GM19463 (cell line): Measurements from ENCODE around the gene LCN9.
"Not testable (repeated sequence)": the region's sequence is repeated elsewhere in the genome, so short reads cannot be mapped to it uniquely, and the experiment has no call there.

Experiments
- ATAC-seq: cut with Tn5 transposase; IDR thresholded peaks from one replicate; pipeline ENCODE4 v1.9.1; 2021; ENCODE audit warnings: mild to moderate bottlenecking, moderate library complexity; ENCODE audit not compliant: unreplicated experiment

The LCN9 gene, protein sequence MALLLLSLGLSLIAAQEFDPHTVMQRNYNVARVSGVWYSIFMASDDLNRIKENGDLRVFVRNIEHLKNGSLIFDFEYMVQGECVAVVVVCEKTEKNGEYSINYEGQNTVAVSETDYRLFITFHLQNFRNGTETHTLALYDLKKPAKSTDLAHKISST

DNA sequence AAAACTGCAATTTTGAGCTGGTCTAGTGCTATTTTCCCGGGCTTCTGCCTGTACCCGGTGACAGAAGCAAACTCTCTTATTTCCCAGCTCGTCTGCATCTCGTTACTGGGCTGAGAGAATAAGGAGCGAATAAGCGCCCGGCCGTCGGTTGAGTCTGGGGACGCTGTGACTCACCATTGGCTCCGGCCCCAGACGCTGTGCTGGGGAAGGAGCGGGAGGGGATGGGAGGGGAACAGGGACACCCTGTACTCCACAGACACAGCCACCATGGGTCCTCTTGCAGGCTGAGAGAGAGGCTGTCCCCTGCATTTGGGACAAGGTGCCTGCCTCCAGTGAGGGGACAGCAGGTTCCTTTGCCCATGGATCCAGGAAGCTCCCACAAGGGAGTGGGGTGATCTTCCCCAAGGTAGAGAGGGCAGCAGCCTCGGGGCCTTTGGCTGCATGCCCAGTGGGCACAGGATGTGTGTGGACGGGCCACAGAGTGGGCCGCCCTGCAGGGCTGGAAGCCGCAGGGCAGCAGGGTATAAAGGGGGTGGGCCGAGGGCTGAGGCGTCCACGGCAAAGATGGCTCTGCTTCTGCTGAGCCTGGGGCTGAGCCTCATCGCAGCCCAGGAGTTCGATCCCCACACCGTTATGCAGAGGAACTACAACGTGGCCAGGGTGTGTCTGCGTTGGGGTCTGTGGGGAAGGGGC is at the start of gene LCN9:
TSS of gene LCN9 (plus strand) at position 552 of the 693 bp plus-strand sequence. CDS start at position 565, 13 bp downstream.
- no peak for ATAC-seq

- ATAC-seq = no peak
Observed at GRCh38 chr9:135613946-135614805, 48.9 kb upstream of the LCN9 start.

- ATAC-seq = no peak
Observed at GRCh38 chr9:135614821-135615665, 48.1 kb upstream of the LCN9 start.

- ATAC-seq = no peak
Observed at GRCh38 chr9:135615666-135616618, 47.2 kb upstream of the LCN9 start.

- no peak for ATAC-seq
Observed at GRCh38 chr9:135616619-135617537, 46.2 kb upstream of the LCN9 start.

- no peak for ATAC-seq
Observed at GRCh38 chr9:135617538-135617900, 45.6 kb upstream of the LCN9 start.

GRCh38 chr9:135617991-135618411 is 45.1 kb upstream of the LCN9 start:
- no peak for ATAC-seq

- no peak for ATAC-seq
Observed at GRCh38 chr9:135618866-135619598, 44.1 kb upstream of the LCN9 start.

GRCh38 chr9:135619599-135619886 is 43.6 kb upstream of the LCN9 start:
- ATAC-seq = no peak

GRCh38 chr9:135620558-135620957 is 42.6 kb upstream of the LCN9 start:
- no peak for ATAC-seq

DNA sequence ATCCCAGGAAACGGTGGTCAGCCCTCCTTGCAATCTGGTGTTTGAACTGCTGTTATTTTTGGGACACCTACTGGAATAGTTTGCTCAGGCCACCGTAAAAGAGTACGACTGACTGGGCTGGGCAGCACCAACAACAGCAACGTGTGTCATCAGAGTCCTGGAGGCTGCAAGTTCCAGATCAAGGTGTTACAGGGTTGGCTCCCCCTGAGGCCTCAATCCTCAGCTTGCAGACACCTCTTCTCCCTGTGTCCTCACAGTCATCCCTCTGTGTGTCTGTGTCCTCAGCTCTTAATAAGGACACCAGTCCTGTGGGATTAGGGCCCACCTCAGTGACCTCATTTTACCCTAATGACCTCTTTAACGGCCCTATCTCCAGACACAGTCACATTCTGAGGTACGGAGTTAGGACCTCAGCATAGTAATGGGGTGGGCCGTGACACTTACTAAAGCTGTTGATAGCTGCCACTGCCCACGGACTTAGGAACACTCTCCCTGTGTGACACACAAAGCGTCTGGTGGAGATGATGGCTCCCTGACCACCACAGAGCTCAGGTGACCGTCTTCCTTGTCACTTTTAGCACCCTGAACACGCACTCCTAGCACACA is 40.6 kb upstream of the LCN9 start:
- no peak for ATAC-seq

DNA sequence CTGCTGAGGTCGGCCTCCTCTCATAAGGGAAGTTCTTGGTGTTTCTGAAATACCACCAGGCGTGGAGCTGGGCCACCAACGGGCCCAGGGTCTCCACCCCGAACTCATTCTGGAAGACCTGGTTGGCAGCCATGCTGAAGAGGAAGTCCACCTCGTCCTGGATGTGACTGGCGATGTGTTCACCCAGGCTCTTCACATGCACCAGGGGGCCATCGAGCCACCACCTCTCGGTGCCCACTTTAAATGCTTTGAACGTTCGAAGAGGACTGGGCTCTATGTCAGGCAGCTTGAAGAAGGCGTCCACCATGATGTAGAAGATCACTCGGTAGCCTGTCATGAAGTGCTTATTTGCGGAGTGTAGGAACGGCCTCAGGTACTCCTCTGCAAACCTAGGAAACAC is 38.8 kb upstream of the LCN9 start:
- ATAC-seq = no peak

- no peak for ATAC-seq
Observed at GRCh38 chr9:135632841-135633240, 30.3 kb upstream of the LCN9 start.

DNA sequence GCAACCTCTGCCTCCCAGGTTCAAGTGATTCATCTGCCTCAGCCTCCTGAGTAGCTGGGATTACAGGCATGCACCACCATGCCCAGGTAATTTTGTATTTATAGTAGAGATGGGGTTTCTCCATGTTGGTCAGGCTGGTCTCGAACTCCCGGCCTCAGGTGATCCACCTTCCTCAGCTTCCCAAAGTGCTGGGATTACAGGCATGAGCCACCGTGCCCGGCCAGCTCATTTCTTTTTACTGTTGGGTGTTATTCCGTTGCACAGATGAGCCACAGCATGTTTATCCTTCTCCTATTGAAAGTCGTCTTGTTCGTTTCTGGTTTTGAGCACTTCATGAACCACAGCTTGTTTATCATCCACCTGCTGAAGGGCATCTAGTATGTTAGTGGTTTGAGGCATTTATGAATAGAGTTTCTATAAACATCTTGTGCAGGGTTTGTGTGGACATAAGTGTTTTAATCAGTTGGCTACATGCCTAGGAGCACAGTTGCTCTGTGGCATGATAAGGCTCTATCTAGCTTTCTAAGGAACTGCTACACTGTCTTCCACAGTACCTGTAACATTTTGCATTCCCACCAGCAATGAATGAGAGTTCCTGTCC is 26.1 kb upstream of the LCN9 start:
- not testable (repeated sequence) for ATAC-seq

GRCh38 chr9:135639196-135639595 is 23.9 kb upstream of the LCN9 start, which contains the start of gene GLT6D1:
Gene GLT6D1 (minus strand): TSS chr9:135639540. CDS start chr9:135639187, 353 bp downstream.
- no peak for ATAC-seq

DNA sequence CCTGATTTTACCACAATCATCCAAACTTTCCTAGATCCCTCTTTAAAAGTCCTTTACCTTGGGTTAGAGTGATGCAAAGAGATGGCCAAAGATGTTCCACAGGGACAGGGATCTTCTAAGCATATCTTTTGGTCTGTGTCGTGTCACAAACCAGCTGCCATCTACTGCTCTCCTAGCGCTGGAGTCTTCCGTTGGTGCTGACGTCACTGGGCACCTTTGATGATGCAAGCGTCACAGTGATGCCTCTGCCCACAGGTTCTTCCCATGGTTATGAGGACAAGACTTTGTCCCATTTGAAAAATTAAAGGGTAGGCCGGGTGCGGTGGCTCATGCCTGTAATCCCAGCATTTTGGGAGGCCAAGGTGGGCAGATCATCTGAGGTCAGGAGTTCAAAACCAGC is 22.1 kb upstream of the LCN9 start:
- ATAC-seq = no peak

DNA sequence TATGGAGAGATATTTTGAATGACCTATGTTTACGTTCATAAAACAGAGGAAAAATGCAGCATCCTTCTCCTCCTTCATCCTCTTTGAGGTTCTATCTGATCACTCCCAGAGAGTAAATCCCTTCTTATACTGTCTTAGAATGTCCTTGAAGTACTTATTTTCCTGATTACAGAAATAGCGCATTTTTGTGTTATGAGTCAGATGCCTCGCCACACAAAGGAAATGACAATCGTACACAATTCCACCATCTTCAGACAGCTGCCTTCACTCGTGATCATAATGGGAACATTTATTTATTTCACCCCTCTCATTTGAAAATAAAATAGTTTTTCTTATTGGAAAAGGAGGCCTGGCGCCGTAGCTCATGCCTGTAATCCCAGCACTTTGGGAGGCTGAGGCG is 21.4 kb upstream of the LCN9 start:
- ATAC-seq = no peak
